ENCODE measurements around the gene RAB12.

The RAB12 gene

DNA sequence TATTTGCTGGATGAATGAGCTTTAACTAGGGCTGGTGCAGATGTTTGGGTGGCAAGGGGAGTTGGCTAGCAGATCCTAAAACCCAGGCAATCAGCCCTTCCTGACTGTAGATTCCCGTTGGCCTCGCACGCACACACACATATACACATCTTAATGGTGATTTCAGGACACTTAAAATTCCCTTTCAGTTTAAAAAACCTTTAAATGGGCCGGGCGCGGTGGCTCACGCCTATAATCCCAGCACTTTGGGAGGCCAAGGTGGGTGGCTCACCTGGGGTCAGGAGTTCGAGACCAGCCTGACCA lies 76.6 kb downstream of the RAB12 start:
- FAIRE-seq: no peak

DNA sequence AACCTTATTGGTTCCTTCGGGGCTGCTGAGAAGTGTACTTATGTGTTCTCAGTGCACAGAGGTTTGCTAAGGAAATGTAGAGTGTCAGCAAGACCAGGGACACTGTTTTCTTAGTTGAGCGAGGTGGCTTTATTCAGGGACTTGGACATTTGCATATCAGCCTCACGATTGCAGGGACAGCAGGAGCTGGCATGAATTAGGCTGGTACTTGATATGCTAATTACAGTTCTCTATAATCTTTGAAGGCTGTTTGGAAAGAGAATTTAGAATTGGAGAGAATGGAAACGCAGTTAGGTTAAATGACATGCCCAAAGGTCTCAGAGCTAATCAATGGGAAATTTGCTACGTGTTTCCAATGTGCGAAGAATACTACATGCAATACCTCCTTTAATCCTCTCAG lies 77.4 kb downstream of the RAB12 start:
- FAIRE-seq: no peak

DNA sequence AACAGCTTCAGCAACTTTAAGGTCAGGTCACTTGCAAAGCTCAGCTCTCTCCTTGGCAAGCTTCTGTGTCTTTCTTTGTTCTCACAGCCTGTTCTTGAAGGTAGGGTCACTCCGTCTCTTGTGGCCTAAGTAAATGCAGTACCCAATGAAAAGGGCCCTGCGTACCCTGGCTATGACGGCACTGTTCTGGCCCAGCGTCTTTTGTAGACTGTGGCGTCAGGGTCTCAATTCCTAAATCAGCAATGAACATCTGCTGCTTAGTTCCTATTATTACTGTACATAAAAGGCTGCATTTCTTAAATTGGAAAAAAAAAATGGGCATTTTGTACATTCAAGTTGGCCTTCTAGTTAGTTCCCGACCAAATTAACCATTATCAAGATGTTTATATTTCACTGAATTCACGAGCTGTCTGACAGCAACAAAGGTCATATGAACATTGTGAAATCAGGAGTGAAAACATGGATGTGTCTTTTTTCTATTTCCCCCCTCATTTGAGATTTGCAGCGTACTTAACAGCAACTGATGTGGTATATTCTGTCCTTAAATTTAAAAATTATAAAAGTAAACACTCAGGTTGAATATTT lies 79.1 kb downstream of the RAB12 start:
- no peak for FAIRE-seq

- FAIRE-seq: no peak
These were observed 79.6 kb downstream of the RAB12 start for GRCh38 chr18:8688816-8689215.
